Breast epithelium (tissue), 3 donors: Measurements from ENCODE around the gene DPH1.

Experiments used
- POLR2A ChIP-seq: fragments of 450-650 bp; IDR thresholded peaks from one replicate; pipeline ENCODE4 v1.6.1; 2016; ENCODE audit warnings: antibody characterized with exemption, mild to moderate bottlenecking, moderate library complexity
- POLR2AphosphoS5 ChIP-seq, 3 donors: sonication (generic); formaldehyde crosslinking; IDR thresholded peaks; one replicate each; pipeline ENCODE4 v1.6.1; 2017; ENCODE audit warnings: antibody characterized with exemption in 3 of 3

DNA sequence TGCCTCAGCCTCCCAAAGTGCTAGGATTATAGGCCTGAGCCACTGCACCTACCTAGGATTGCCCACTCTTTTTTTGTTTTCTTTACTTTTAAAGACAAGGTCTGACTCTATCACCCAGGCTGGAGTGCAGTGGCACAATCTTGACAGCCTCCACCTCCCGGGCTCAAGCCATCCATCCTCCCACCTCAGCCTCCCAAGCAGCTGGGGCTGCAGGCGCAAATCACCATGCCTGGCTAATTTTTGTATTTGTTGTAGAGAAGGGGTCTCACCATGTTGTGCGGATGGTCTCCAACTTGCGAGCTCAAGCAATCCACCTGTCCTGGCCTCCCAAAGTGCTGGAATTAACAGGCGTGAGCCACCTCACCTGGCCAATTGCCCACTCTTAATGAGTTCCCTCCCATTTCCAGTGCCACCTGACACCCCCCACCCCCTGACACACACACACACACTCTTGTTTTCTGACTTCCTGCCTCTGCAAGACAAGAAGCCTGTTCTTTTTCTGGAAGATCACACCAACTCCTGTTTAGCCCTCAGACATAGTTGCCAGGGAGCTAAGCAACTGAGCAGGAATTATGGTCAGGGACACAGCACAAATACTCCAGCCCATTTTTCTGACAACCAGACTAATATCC is 14.4 kb downstream of the DPH1 start:
- no peak for TF ChIP-seq POLR2A
- TF ChIP-seq POLR2AphosphoS5 (IDR thresholded peaks at IDR 0.05): no peak
